BJ (cell line): ENCODE measurements around the gene SLC45A2. TPM values are rescaled to one million over a fixed set of nuclear protein-coding genes. Genes with fewer than 3 reads are reported as not detected.
A peak's percentile ranks its signal among the peaks of the same experiment; 100 is the strongest.

Source experiments
- CTCF ChIA-PET: fragments of 350-600 bp; formaldehyde crosslinking; extraction: SDS; loops from one replicate; lab custom pipeline; 2021; ENCODE audit warnings: antibody characterized with exemption, inconsistent platforms; lab: Yijun Ruan, JAX
- POLR2A ChIA-PET: fragments of 300-600 bp; sonication (Branson Sonifier 250); formaldehyde crosslinking; extraction: SDS; loops from one replicate; lab custom pipeline; 2021; ENCODE audit warnings: antibody characterized with exemption; lab: Charles Lee
- DNase-seq: peaks from one replicate; pipeline ENCODE4 v3.0.0-alpha.2; 2011; ENCODE audit warnings: low read depth
- H3K27me3 ChIP-seq: 2 replicates; pipeline ENCODE4 v1.6.0; 2011; ENCODE audit warnings: low read length; ENCODE audit not compliant: control insufficient read depth, insufficient read depth
- H3K36me3 ChIP-seq: 2 replicates; pipeline ENCODE4 v1.5.1; 2011; ENCODE audit warnings: low read length; ENCODE audit not compliant: control insufficient read depth, insufficient read depth
- H3K4me3 ChIP-seq: 2 replicates; pipeline ENCODE4 v1.5.1; 2011; ENCODE audit warnings: low read depth, mild to moderate bottlenecking, control low read depth, low read length
- polyA plus RNA-seq: library from polyadenylated mRNA; depleted of rRNA; stranded (reverse); fragments of >200 nt; gene quantifications from 2 replicates; pipeline ENCODE4 v1.2.3, GENCODE V29; 2011
- TF ChIP-seq, protein P1 (sequence below): IDR thresholded peaks from 2 replicates; pipeline ENCODE4 v1.5.1; 2011; ENCODE audit warnings: low read depth, mild to moderate bottlenecking, control low read depth, inconsistent platforms, low read length, moderate library complexity; ENCODE audit not compliant: insufficient read depth

SLC45A2 gene
- polyA plus RNA-seq, 1 experiment, result not detected

DNA sequence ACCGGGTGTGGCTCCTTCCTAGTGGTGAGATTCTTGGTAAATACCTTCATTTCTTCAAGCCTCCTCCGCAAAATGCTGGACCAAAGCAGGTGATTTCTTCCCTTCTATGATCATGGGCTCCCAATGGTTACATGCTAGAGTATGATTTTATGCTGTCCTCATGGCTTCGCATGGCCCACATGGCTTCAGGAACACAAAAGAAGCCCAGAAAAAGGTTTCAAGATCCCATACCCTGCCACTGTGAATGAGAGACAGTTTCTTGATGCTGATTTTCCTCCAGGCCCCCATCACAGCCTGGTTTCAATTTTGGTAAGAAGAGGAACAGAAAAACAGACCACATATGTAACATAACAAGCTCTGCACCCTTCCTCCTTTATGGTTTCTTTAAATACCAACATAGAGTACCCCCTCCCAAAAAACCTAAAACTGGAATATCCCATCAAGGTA lies 50.7 kb downstream of the SLC45A2 start:
- Histone ChIP-seq H3K27me3 (peaks cover 18% of the 10 kb centered on the region), H3K4me3 (no peak overlapping the region), H3K36me3 (no peaks in the 10 kb centered on the region)
- TF ChIP-seq, protein P1, sequence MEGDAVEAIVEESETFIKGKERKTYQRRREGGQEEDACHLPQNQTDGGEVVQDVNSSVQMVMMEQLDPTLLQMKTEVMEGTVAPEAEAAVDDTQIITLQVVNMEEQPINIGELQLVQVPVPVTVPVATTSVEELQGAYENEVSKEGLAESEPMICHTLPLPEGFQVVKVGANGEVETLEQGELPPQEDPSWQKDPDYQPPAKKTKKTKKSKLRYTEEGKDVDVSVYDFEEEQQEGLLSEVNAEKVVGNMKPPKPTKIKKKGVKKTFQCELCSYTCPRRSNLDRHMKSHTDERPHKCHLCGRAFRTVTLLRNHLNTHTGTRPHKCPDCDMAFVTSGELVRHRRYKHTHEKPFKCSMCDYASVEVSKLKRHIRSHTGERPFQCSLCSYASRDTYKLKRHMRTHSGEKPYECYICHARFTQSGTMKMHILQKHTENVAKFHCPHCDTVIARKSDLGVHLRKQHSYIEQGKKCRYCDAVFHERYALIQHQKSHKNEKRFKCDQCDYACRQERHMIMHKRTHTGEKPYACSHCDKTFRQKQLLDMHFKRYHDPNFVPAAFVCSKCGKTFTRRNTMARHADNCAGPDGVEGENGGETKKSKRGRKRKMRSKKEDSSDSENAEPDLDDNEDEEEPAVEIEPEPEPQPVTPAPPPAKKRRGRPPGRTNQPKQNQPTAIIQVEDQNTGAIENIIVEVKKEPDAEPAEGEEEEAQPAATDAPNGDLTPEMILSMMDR, result no peak
- no peak for DNase-seq
- ChIA-PET POLR2A (no interaction called here), CTCF (interaction anchor here (0.7 to 4.4 kb wide), 18 partner anchors 10 to 510 kb away, joined by 3 to 35 read pairs (median 3); partner anchors contain the start of genes ADAMTS12 and TARS1)

DNA sequence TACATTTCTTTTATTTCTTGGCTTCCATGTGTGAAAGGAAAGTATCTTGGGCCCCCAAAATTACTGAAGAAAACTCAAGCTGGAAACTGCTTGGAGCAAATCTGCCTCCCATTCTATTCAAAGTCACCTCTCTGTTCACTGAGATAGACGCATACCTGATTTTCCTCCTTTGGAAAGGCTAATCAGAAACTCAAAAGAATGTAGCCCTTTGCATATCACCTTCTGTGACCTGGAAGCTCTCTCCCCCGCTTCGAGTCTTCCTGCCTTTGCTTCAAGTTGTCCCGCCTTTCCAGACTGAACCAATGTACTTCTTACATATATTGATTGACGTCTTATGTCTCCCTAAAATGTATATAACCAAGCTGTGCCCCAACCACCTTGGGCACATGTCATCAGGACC lies 53.4 kb downstream of the SLC45A2 start:
- Histone ChIP-seq H3K36me3 (no peaks in the 10 kb centered on the region), H3K27me3 (no peaks in the 10 kb centered on the region), H3K4me3 (no peak overlapping the region)
- DNase-seq, result no peak
- TF ChIP-seq, protein P1, result no peak
- ChIA-PET POLR2A (no interaction called here), CTCF (interaction anchor here (4.3 kb wide), 1 partner anchor 11 kb away, joined by 16 read pairs; no protein-coding TSS in a partner anchor)

DNA sequence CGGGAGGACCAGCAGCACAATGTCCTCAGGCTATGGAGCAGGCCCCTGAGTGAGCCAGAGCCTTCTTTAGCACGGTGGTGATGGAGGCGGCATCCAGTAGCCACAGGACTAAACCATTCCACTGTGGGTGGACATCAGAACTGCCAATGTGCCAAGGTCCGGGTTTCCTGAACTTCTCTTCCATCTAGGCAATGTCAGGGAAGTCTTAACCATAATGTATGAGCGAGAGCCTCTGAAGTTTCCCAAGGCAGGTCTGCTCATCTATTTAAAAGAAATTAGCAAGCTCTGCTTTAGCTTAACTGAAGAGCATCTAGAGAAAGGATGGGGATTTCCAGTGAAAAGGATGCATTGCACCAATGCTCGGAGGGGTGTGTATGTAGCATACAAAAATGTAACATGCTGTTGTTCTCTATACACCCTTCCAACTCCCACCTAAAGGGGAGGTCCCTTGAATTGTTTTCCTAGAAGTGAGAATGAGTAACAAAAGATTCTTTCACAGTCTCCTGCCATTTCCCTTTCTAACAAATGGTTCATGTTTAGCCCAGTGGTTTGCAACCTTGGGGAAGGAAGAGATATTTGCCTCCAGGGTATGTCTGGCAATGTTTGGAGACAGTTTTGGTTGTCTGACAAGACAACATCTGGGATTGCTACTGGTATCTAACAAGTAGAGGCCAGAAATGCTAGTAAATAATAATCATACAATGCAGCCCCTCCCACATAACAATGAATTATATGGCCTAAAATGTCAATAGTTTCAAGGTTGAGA lies 54.4 kb downstream of the SLC45A2 start:
- ChIA-PET CTCF (no interaction called here), POLR2A (no interaction called here)
- TF ChIP-seq, protein P1, result no peak
- Histone ChIP-seq H3K36me3 (no peaks in the 10 kb centered on the region), H3K4me3 (no peak overlapping the region), H3K27me3 (no peaks in the 10 kb centered on the region)
- DNase-seq, result peak; percentile 53

DNA sequence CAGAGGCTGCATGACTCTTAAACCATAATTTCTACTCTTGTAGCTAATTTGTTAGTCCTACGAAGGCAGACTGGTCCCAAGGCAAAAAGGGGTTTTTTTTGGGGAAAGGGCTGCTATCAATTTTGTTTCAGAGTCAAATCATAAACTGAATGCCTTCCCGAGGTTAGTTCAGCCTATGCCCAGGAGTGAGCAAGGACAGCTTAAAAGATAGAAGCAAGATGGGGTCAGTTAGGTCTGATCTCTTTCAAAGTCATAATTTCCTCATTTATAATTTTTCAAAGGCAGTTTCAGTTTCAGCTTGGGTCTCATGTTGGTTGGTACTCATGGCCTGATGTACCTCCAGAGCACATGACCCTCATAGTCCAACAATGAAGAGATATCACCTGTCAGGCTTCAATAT lies 56.2 kb downstream of the SLC45A2 start:
- Histone ChIP-seq H3K36me3 (no peaks in the 10 kb centered on the region), H3K27me3 (no peaks in the 10 kb centered on the region), H3K4me3 (no peak overlapping the region)
- TF ChIP-seq, protein P1, result no peak
- CTCF ChIA-PET, result no interaction called here
- no peak for DNase-seq
- POLR2A ChIA-PET, result no interaction called here

GRCh38 chr5:33927685-33928084 lies 56.8 kb downstream of the SLC45A2 start:
- POLR2A ChIA-PET, result no interaction called here
- Histone ChIP-seq H3K27me3 (no peaks in the 10 kb centered on the region; the same call in 1 of the 2 replicates), H3K4me3 (no peak overlapping the region), H3K36me3 (no peaks in the 10 kb centered on the region)
- CTCF ChIA-PET, result no interaction called here
- no peak for DNase-seq
- TF ChIP-seq, protein P1, result no peak
